K562 (cell line): Measurements from ENCODE around the gene SS18L1. TPM values are rescaled to one million over a fixed set of nuclear protein-coding genes. Genes with fewer than 3 reads are reported as not detected.

Source experiments
- AFF4 ChIP-seq: sonication (generic); formaldehyde crosslinking; IDR thresholded peaks from 2 replicates; pipeline ENCODE4 v1.8.0; 2023; ENCODE audit warnings: mild to moderate bottlenecking, missing genetic modification reagents
- ARNT ChIP-seq, 2 experiments: fragments of 450-650 bp; IDR thresholded peaks; 2 replicates each; pipeline ENCODE4 v1.6.1; 2016; ENCODE audit warnings: mild to moderate bottlenecking in 1 of 2
- CCNT2 ChIP-seq: IDR thresholded peaks from 2 replicates; pipeline ENCODE4 v1.6.1; 2011; ENCODE audit warnings: borderline replicate concordance, low read depth, mild to moderate bottlenecking, moderate library complexity, mixed read lengths, low read length; ENCODE audit not compliant: insufficient read length; ENCODE audit errors: extremely low read depth
- CHD1 ChIP-seq: fragments of 200-600 bp; sonication (generic); IDR thresholded peaks from one replicate; pipeline ENCODE4 v1.6.1; 2012; ENCODE audit warnings: mild to moderate bottlenecking, moderate library complexity, low read length, inconsistent platforms
- ETS1 ChIP-seq: conservative IDR thresholded peaks from 2 replicates; pipeline ENCODE4 v1.6.1; 2011; ENCODE audit warnings: low read depth, mild to moderate bottlenecking, low read length; ENCODE audit not compliant: control insufficient read depth
- EZH2 ChIP-seq: IDR thresholded peaks from 2 replicates; pipeline ENCODE4 v1.6.1; 2012; ENCODE audit warnings: low read depth, mild to moderate bottlenecking, inconsistent platforms, low read length, borderline replicate concordance
- MIER1 ChIP-seq: fragments of 450-650 bp; IDR thresholded peaks from 2 replicates; pipeline ENCODE4 v1.6.1; 2016; ENCODE audit warnings: antibody characterized with exemption, mild to moderate bottlenecking, low read depth
- NFE2L1 ChIP-seq: fragments of 450-650 bp; IDR thresholded peaks from 2 replicates; pipeline ENCODE4 v1.6.1; 2016; ENCODE audit warnings: missing genetic modification characterization, low read depth, mild to moderate bottlenecking, missing compliant biosample characterization, moderate library complexity, borderline replicate concordance
- NR2C2 ChIP-seq, 2 experiments: fragments of 200-800 bp in 1 of 2; sonication (Bioruptor generic) in 1 of 2; sonication (generic) in 1 of 2; formaldehyde crosslinking in 1 of 2; IDR thresholded peaks; 2 replicates each; pipeline versions ENCODE4 v1.6.1 to v1.8.0; 2016 to 2022; ENCODE audit warnings: mild to moderate bottlenecking in 1 of 2, missing compliant biosample characterization in 1 of 2, missing genetic modification characterization in 1 of 2, missing genetic modification reagents in 1 of 2
- PCBP2 ChIP-seq: fragments of 200-400 bp; formaldehyde crosslinking; IDR thresholded peaks from 2 replicates; pipeline ENCODE4 v1.6.1; 2018; ENCODE audit warnings: low read length, low read depth, mild to moderate bottlenecking, moderate library complexity; ENCODE audit not compliant: poor library complexity, severe bottlenecking
- RBBP5 ChIP-seq: fragments of 200-600 bp; sonication (generic); IDR thresholded peaks from 2 replicates; pipeline ENCODE4 v1.6.1; 2012; ENCODE audit warnings: borderline replicate concordance, mild to moderate bottlenecking, low read length, control low read depth, inconsistent platforms; ENCODE audit not compliant: insufficient read depth, poor library complexity, severe bottlenecking
- TEAD2 ChIP-seq: fragments of 450-650 bp; IDR thresholded peaks from 2 replicates; pipeline ENCODE4 v1.6.1; 2016; ENCODE audit warnings: missing genetic modification characterization, control low read depth, missing compliant biosample characterization
- TFAP4 ChIP-seq: sonication (generic); formaldehyde crosslinking; IDR thresholded peaks from 2 replicates; pipeline ENCODE4 v1.8.0; 2022; ENCODE audit warnings: missing genetic modification reagents, mild to moderate bottlenecking, moderate library complexity, borderline replicate concordance
- TRIM28 ChIP-seq: fragments of 450-650 bp; IDR thresholded peaks from 2 replicates; pipeline ENCODE4 v1.6.1; 2017
- VEZF1 ChIP-seq: fragments of 200-800 bp; sonication (Bioruptor generic); IDR thresholded peaks from 2 replicates; pipeline ENCODE4 v1.6.1; 2017; ENCODE audit warnings: missing genetic modification characterization, missing compliant biosample characterization
- ZNF143 ChIP-seq: sonication (generic); formaldehyde crosslinking; IDR thresholded peaks from 2 replicates; pipeline ENCODE4 v1.9.0; 2022; ENCODE audit warnings: mild to moderate bottlenecking, missing genetic modification reagents
- polyA plus RNA-seq, 8 experiments: library from polyadenylated mRNA; depleted of rRNA in 4 of 8; stranded (reverse) in 5 of 8; unstranded in 3 of 8; fragments of >200 nt; fragmentation: Nextera tagmentation in 2 of 8; fragmentation: Illumina TruSeq in 1 of 8; extraction: Ambion mirVana in 2 of 8; extraction: Trizol in 1 of 8; gene quantifications; 2 replicates each; pipeline versions ENCODE4 v1.2.1 to v1.2.3, GENCODE V29; 2011 to 2014; ENCODE audit warnings: inconsistent platforms in 1 of 8, missing spikeins in 1 of 8
- total RNA-seq, 7 experiments: library from RNA; depleted of rRNA in 6 of 7; stranded (reverse); fragments of >200 nt in 6 of 7; fragmentation: Illumina TruSeq in 2 of 7; extraction: Trizol in 2 of 7; gene quantifications; 2 replicates each; pipeline versions ENCODE4 v1.2.1 to v1.2.3, GENCODE V29; 2011 to 2021; ENCODE audit warnings: low replicate concordance in 1 of 7
- TF ChIP-seq, protein P1 (sequence below): fragments of 250-450 bp; sonication (Bioruptor Pico); IDR thresholded peaks from 2 replicates; pipeline ENCODE4 v1.6.1; 2021; ENCODE audit warnings: mild to moderate bottlenecking

Gene SS18L1
- total and polyA plus RNA-seq, 9 of the 15 experiments (the other 6 are each of a cell fraction or from before 2014, with no cell fraction given): 2.7 to 28.3 (median 15.1) TPM

- TF ChIP-seq ZNF143 (CRISPR knock-in tag): no peak
- TF ChIP-seq ARNT (IDR thresholded peaks at IDR 0.05): no peak
- TF ChIP-seq NR2C2 (CRISPR knock-in tag; IDR thresholded peaks at IDR 0.05): no peak
- TF ChIP-seq NR2C2 (tag; IDR thresholded peaks at IDR 0.05): peak; percentile 51; the same call in 1 of the 2 replicates
- TF ChIP-seq TEAD2 (tag): no peak
- no peak for TF ChIP-seq NFE2L1 (tag)
- TF ChIP-seq TRIM28: no peak
- TF ChIP-seq ETS1: no peak
- peak; percentile 72 for TF ChIP-seq CCNT2
- peak; percentile 100 for TF ChIP-seq VEZF1
- no peak for TF ChIP-seq EZH2
- no peak for TF ChIP-seq AFF4 (CRISPR knock-in tag)
- TF ChIP-seq MIER1: no peak
- TF ChIP-seq CHD1: no peak
- TF ChIP-seq, protein P1, sequence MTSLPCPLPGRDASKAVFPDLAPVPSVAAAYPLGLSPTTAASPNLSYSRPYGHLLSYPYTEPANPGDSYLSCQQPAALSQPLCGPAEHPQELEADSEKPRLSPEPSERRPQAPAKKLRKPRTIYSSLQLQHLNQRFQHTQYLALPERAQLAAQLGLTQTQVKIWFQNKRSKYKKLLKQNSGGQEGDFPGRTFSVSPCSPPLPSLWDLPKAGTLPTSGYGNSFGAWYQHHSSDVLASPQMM (CRISPR knock-in tag): no peak
- peak; percentile 68 for TF ChIP-seq RBBP5
- no peak for TF ChIP-seq PCBP2
- TF ChIP-seq TFAP4 (CRISPR knock-in tag): 0 out of 2 replicates have a peak, but pooled peaks have one; percentile 14
These were observed at the start of gene SS18L1, which contains the start of gene PSMA7 (continued) for GRCh38 chr20:62143081-62143956.
